Spleen (tissue), 13 donors: ENCODE results near the gene NCBP2. TPM values are rescaled to one million over a fixed set of nuclear protein-coding genes. Genes with fewer than 3 reads are reported as not detected.

Source experiments
- DNase-seq: peaks from one replicate; pipeline ENCODE4 v3.0.0-alpha.2; 2020
- H3K27ac ChIP-seq, 8 donors: fragments of 200-600 bp; sonication (generic) in 7 of 8; 1 replicate in 4 of 8; 2 replicates in 4 of 8; pipeline versions ENCODE4 v1.5.0 to v1.8.0; 2016 to 2021; ENCODE audit warnings: inconsistent platforms in 4 of 8, mild to moderate bottlenecking in 4 of 8, moderate library complexity in 1 of 8
- H3K27me3 ChIP-seq, 7 donors: fragments of 200-600 bp; sonication (generic) in 6 of 7; replicated peaks in 1 of 7; 1 replicate in 4 of 7; 2 replicates in 3 of 7; pipeline versions ENCODE4 v1.5.0 to v1.8.0; 2016 to 2021; ENCODE audit warnings: inconsistent platforms in 3 of 7, mild to moderate bottlenecking in 1 of 7
- H3K36me3 ChIP-seq, 6 donors: fragments of 200-600 bp; sonication (generic) in 5 of 6; 1 replicate in 4 of 6; 2 replicates in 2 of 6; pipeline versions ENCODE4 v1.5.0 to v1.8.0; 2016 to 2021; ENCODE audit warnings: inconsistent platforms in 2 of 6
- H3K4me1 ChIP-seq, 6 donors: fragments of 200-600 bp; sonication (generic) in 5 of 6; 1 replicate in 3 of 6; 2 replicates in 3 of 6; pipeline versions ENCODE4 v1.5.0 to v1.8.0; 2016 to 2021; ENCODE audit warnings: inconsistent platforms in 3 of 6
- H3K4me3 ChIP-seq, 8 donors: fragments of 200-600 bp; sonication (generic) in 7 of 8; 1 replicate in 4 of 8; 2 replicates in 4 of 8; pipeline versions ENCODE4 v1.5.0 to v1.8.0; 2016 to 2021; ENCODE audit warnings: inconsistent platforms in 4 of 8, mild to moderate bottlenecking in 4 of 8, moderate library complexity in 2 of 8
- H3K9me3 ChIP-seq, 8 donors: fragments of 200-600 bp; sonication (generic) in 7 of 8; 1 replicate in 4 of 8; 2 replicates in 4 of 8; pipeline versions ENCODE4 v1.5.0 to v1.8.0; 2016 to 2021; ENCODE audit warnings: inconsistent platforms in 4 of 8
- POLR2A ChIP-seq, 3 donors: fragments of 450-650 bp; IDR thresholded peaks; one replicate each; pipeline ENCODE4 v1.5.1; 2017; ENCODE audit warnings: antibody characterized with exemption in 3 of 3, mild to moderate bottlenecking in 1 of 3
- POLR2AphosphoS5 ChIP-seq, 3 donors: sonication (generic); formaldehyde crosslinking; IDR thresholded peaks; one replicate each; pipeline ENCODE4 v1.5.1; 2017; ENCODE audit warnings: antibody characterized with exemption in 3 of 3
- WGBS, 5 donors: extraction: QIAGEN DNeasy Blood & Tissue Kit in 3 of 5; methylation state at CpG; one replicate each; pipeline versions ENCODE4 v1.1.5 to v1.1.7; 2013 to 2018; 5-methylcytosine and 5-hydroxymethylcytosine counted together
- intact Hi-C: fragments of 100-400 bp; cut with DNase I; formaldehyde crosslinking; loops from one replicate; pipeline ENCODE4 v1.15.0; 2023; ENCODE audit warnings: low total_unique reads
- long read RNA-seq, 2 donors: transcript quantifications; one replicate each; lab custom pipeline, GENCODE V29; 2026
- polyA plus RNA-seq, 3 donors: library from polyadenylated mRNA; stranded (reverse); fragments of 200-250 nt; gene quantifications; one replicate each; pipeline ENCODE4 v1.2.1, GENCODE V29; 2013
- total RNA-seq, 7 donors: library from RNA; depleted of rRNA in 3 of 7; stranded (reverse); fragments of >200 nt in 3 of 7; fragmentation: NEBNext Ultra II Directional in 4 of 7; extraction: Animal tissue kit (Norgen Biotek cat#: 25700) in 4 of 7; gene quantifications; one replicate each; pipeline versions ENCODE4 v1.1.0 to v1.2.1, GENCODE V29; 2016 to 2021
- TF ChIP-seq, protein P1 (sequence below), 11 experiments: fragments of 200-600 bp in 7 of 11; fragments of 450-650 bp in 4 of 11; sonication (generic) in 4 of 11; IDR thresholded peaks in 8 of 11; conservative IDR thresholded peaks in 3 of 11; 1 replicate in 7 of 11; 2 replicates in 4 of 11; pipeline versions ENCODE4 v1.4.0 to v1.8.0; 2016 to 2021; ENCODE audit warnings: antibody characterized with exemption in 11 of 11, inconsistent platforms in 4 of 11, mild to moderate bottlenecking in 1 of 11
- donor health status: healthy with polysubstance abuse.
- donor health status: DM: no; HTN: no; CAD: no; lungs with moderate emphysema.
- donor health status: DM: no; HTN: no; CAD: no.
- donor health status: Bipolar disorder and iron deficiency.
- donor health status: healthy.
- donor health status: DM: no; HTN: no; CAD: no.
- donor health status: DM: yes; HTN: yes; CAD: no.

Gene NCBP2
- 10 to 100 TPM; 44.6 to 50.2 (median 48.7) TPM for total RNA-seq
- 10 to 100 TPM; 53.7 to 61.1 (median 56.9) TPM for polyA plus RNA-seq
- long read RNA-seq, donor 1, full-length matches to known transcripts = 21 of 21 reads
- long read RNA-seq, donor 1, partial matches to known transcripts = 0 of 21 reads
- long read RNA-seq, donor 1, other reads (novel, unspliced or antisense) = 0 of 21 reads
- long read RNA-seq, donor 2, transcript NCBP2-201 (4 exons, 2,169 nt) = major isoform, 20 of 24 reads
- long read RNA-seq, donor 2, partial matches to known transcripts = 0 of 24 reads
- long read RNA-seq, donor 2, other reads (novel, unspliced or antisense) = 0 of 24 reads

DNA sequence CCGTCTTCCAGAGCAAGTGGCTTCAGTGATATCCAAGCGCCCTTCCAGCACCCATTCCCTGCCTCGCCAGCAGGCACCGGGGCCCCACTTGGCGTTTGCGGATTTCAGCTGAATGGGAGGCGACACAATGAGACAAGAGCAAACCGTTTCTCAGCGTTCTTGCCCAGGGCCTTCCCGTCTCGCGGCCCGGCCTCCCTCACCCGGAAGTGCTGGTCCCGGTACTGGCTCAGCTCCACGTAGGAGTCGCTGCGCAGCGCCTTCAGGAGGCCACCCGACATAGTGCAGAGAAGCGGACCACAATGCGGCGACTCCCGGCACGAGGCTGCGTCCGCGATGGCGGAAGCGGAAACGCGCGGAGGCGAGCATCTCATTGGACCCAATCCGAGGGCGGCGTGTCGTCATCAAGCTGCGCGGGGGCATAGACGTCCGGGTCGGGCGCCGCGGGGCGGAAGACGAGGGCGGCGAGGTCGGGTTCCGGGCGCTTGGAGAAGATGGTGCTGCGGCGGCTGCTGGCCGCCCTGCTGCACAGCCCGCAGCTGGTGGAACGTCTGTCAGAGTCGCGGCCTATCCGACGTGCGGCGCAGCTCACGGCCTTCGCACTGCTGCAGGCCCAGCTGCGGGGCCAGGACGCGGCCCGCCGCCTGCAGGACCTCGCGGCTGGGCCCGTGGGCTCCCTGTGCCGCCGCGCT is at the start of gene NCBP2:
Gene NCBP2 (minus strand): TSS at position 303 of the 689 bp plus-strand sequence. CDS start 25 bp downstream, at position 278.
- intact Hi-C loops = loop anchor here (10.0 kb wide), 1 partner anchor 78 kb away; the partner anchor contains the start of gene SENP5
- peak within 1 kb of the TSS; percentile 91 to 96 (median 94) for H3K27ac ChIP-seq
- H3K27me3 ChIP-seq = no peaks in the 10 kb centered on the region
- peaks cover 23 to 58% (median 45%) of the 10 kb centered on the region in 6 donors for H3K4me1 ChIP-seq
- DNase-seq = peak; percentile 98
- H3K36me3 ChIP-seq = peaks cover 0 to 43% (median 21%) of the 10 kb centered on the region in 6 donors
- peak; percentile 27 to 70 (median 33) for TF ChIP-seq POLR2A (IDR thresholded peaks at IDR 0.05)
- peak; percentile 98 to 100 (median 99) for TF ChIP-seq POLR2AphosphoS5 (IDR thresholded peaks at IDR 0.05)
- TF ChIP-seq, protein P1, sequence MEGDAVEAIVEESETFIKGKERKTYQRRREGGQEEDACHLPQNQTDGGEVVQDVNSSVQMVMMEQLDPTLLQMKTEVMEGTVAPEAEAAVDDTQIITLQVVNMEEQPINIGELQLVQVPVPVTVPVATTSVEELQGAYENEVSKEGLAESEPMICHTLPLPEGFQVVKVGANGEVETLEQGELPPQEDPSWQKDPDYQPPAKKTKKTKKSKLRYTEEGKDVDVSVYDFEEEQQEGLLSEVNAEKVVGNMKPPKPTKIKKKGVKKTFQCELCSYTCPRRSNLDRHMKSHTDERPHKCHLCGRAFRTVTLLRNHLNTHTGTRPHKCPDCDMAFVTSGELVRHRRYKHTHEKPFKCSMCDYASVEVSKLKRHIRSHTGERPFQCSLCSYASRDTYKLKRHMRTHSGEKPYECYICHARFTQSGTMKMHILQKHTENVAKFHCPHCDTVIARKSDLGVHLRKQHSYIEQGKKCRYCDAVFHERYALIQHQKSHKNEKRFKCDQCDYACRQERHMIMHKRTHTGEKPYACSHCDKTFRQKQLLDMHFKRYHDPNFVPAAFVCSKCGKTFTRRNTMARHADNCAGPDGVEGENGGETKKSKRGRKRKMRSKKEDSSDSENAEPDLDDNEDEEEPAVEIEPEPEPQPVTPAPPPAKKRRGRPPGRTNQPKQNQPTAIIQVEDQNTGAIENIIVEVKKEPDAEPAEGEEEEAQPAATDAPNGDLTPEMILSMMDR (IDR thresholded peaks at IDR 0.05 in 8 of 11, conservative IDR thresholded peaks at IDR 0.05 in 3 of 11) = peak; percentile 45 to 90 (median 80)
- peak within 1 kb of the TSS; percentile 87 to 100 (median 100) for H3K4me3 ChIP-seq
- WGBS, 5 donors = 0 to 1% (median 0%) methylated on average over 15 to 77 of the region's 77 CpGs
- H3K9me3 ChIP-seq = no peaks in the 10 kb centered on the region

DNA sequence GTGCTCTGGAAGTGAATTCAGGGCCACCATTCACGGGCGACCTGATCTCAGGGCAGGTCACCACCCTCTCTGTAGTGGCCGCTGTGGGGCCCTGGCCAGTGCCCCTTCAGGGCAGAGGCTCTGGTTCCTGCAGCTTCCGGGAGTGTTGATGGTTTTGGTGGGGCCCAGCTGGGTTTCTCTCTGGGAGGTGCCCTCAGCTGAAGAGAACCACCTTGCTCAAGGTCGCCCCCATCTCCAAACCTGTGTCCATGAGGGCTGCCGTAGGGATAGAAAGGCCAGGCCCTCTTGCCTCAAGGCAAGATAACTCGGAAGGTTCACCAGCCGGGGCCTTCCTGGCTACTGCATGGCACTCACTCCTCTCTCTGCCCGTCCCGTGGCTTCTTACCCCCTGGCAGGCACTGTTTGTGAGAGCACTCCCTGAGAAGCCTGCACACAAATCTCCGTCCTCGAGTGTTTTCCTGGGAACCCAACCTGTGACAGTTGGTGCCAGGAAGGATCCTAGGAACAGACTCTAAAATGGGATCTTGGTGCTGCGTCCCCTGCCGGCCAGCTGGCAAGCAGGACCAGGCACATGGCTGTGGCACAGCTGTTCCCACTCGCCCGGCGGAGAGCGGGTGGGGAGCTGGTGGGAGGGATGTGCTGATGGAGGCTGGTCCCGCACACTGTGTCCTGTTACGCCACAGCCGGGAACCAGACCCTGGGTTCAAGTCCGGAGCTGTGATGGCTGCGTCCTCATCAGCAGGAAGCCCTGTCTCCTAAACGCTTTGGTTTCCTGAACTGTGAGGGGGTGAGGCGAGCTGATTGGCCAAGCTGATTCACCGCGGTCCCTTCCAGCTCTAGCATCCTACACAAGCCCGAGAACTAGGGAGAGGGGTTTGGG is 49.5 kb upstream of the NCBP2 start:
- no peak overlapping the region for H3K4me3 ChIP-seq
- H3K36me3 ChIP-seq = no peaks in the 10 kb centered on the region
- H3K9me3 ChIP-seq = no peaks in the 10 kb centered on the region
- DNase-seq = peak; percentile 70
- H3K4me1 ChIP-seq = no peaks in the 10 kb centered on the region
- TF ChIP-seq, protein P1 (IDR thresholded peaks at IDR 0.05 in 8 of 11, conservative IDR thresholded peaks at IDR 0.05 in 3 of 11) = no peak
- TF ChIP-seq POLR2AphosphoS5 (IDR thresholded peaks at IDR 0.05) (no peak), POLR2A (IDR thresholded peaks at IDR 0.05) (no peak)
- intact Hi-C loops = no loop called here
- peaks cover 0 to 19% (median 0%) of the 10 kb centered on the region in 7 donors for H3K27me3 ChIP-seq
- 81 to 94% (median 85%) methylated on average over 19 to 28 of the region's 28 CpGs for WGBS, 5 donors
- no peak overlapping the region for H3K27ac ChIP-seq

DNA sequence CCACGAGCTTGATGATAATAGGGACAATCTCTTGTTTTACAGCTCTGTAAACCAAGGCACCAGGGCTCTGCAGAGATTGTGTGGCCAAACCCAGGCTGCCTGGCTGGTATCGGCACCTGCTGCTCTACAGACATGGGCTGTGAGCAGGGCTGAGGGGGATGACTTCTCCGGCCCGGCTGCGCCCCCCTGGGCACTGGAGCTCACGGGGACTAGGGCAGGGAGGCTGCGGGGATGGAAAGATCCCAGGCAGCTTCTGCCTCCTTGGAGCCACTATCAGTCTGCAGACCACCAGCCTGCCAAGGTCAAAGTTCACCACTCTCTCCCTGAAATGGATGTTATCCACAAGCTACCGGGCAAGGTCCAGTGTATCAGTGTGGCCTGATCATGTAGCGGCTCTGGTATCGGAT is 48.3 kb upstream of the NCBP2 start:
- Histone ChIP-seq H3K27me3 (peaks cover 0 to 22% (median 0%) of the 10 kb centered on the region in 7 donors), H3K36me3 (no peaks in the 10 kb centered on the region), H3K4me1 (no peaks in the 10 kb centered on the region), H3K9me3 (no peaks in the 10 kb centered on the region), H3K4me3 (no peak overlapping the region), H3K27ac (no peak overlapping the region)
- no peak for TF ChIP-seq POLR2A (IDR thresholded peaks at IDR 0.05)
- TF ChIP-seq, protein P1 (IDR thresholded peaks at IDR 0.05 in 8 of 11, conservative IDR thresholded peaks at IDR 0.05 in 3 of 11) = no peak
- TF ChIP-seq POLR2AphosphoS5 (IDR thresholded peaks at IDR 0.05) = no peak
- intact Hi-C loops = no loop called here
- WGBS, 5 donors = 82 to 97% (median 93%) methylated on average over 10 of the region's 10 CpGs
- peak; percentile 20 for DNase-seq
